H1 (cell line): ENCODE measurements around the gene CSNK1D. TPM values are rescaled to one million over a fixed set of nuclear protein-coding genes. Genes with fewer than 3 reads are reported as not detected.

Experiments used
- CTCF ChIA-PET: fragments of 300-600 bp; sonication (Branson Sonifier 250); formaldehyde crosslinking; loops from one replicate; lab custom pipeline; 2021; ENCODE audit not compliant: partially characterized antibody; lab: Charles Lee
- POLR2A ChIA-PET: fragments of 300-600 bp; sonication (Branson Sonifier 250); formaldehyde crosslinking; loops from one replicate; lab custom pipeline; 2021; ENCODE audit warnings: inconsistent platforms; ENCODE audit not compliant: partially characterized antibody; lab: Charles Lee
- DNase-seq, 2 experiments: peaks; one replicate each; pipeline versions ENCODE4 v3.0.0 to v3.0.0-alpha.2; 2010 to 2022; ENCODE audit warnings: low spot score in 2 of 2, low read depth in 1 of 2, mixed read lengths in 1 of 2
- FAIRE-seq: peaks from 2 replicates; lab custom pipeline; 2011; peaks lifted over from hg19 to GRCh38; lab: Jason Lieb, UNC
- H2AFZ ChIP-seq: 2 replicates; pipeline ENCODE4 v1.8.1; 2012; ENCODE audit warnings: low read length, inconsistent platforms
- H2AK5ac ChIP-seq: 2 replicates; pipeline ENCODE4 v1.6.1; 2013; ENCODE audit warnings: low read depth, low read length
- H2BK120ac ChIP-seq: replicated peaks from 2 replicates; pipeline ENCODE3; 2013; ENCODE audit warnings: low read depth, low read length, inconsistent platforms
- H2BK12ac ChIP-seq: 2 replicates; pipeline ENCODE4 v1.6.1; 2013; ENCODE audit warnings: low read depth, low read length
- H2BK15ac ChIP-seq: 2 replicates; pipeline ENCODE4 v1.6.1; 2013; ENCODE audit warnings: low read length
- H2BK20ac ChIP-seq: 2 replicates; pipeline ENCODE4 v1.6.1; 2013; ENCODE audit warnings: low read length
- H2BK5ac ChIP-seq: 2 replicates; pipeline ENCODE4 v1.6.1; 2013; ENCODE audit warnings: low read depth, low read length
- H3K14ac ChIP-seq: 2 replicates; pipeline ENCODE4 v1.6.1; 2013; ENCODE audit warnings: inconsistent platforms; ENCODE audit not compliant: insufficient read length
- H3K18ac ChIP-seq: 2 replicates; pipeline ENCODE4 v1.6.1; 2013; ENCODE audit warnings: low read length; ENCODE audit errors: extremely low read depth
- H3K23ac ChIP-seq: 2 replicates; pipeline ENCODE4 v1.6.1; 2013; ENCODE audit warnings: inconsistent platforms; ENCODE audit not compliant: insufficient read length
- H3K23me2 ChIP-seq: 2 replicates; pipeline ENCODE4 v1.6.1; 2013; ENCODE audit warnings: low read depth, low read length
- H3K27ac ChIP-seq: 2 replicates; pipeline ENCODE4 v1.6.1; 2011; ENCODE audit warnings: low read depth, low read length, inconsistent platforms
- H3K27me3 ChIP-seq, 4 experiments: replicated peaks in 1 of 4; 1 replicate in 1 of 4; 2 replicates in 3 of 4; pipeline versions ENCODE4 v1.6.1 to v1.8.1; 2011 to 2013; ENCODE audit warnings: low read length in 3 of 4, mild to moderate bottlenecking in 3 of 4, inconsistent platforms in 2 of 4, mixed read lengths in 2 of 4, moderate library complexity in 1 of 4; ENCODE audit not compliant: control insufficient read depth in 3 of 4, insufficient read depth in 3 of 4; ENCODE audit errors: extremely low read depth in 1 of 4
- H3K36me3 ChIP-seq, 4 experiments: 2 replicates each; pipeline versions ENCODE4 v1.6.1 to v1.8.1; 2011 to 2013; ENCODE audit warnings: mild to moderate bottlenecking in 4 of 4, low read length in 3 of 4, moderate library complexity in 2 of 4, control low read depth in 1 of 4, inconsistent platforms in 1 of 4; ENCODE audit not compliant: insufficient read depth in 4 of 4, control insufficient read depth in 2 of 4
- H3K4ac ChIP-seq: replicated peaks from 2 replicates; pipeline ENCODE3; 2013; ENCODE audit warnings: low read length, low read depth, mixed read lengths, inconsistent platforms; ENCODE audit not compliant: insufficient read length
- H3K4me1 ChIP-seq, 4 experiments: replicated peaks in 1 of 4; 1 replicate in 1 of 4; 2 replicates in 3 of 4; pipeline versions ENCODE4 v1.6.1 to v1.8.1; 2011 to 2013; ENCODE audit warnings: low read length in 3 of 4, inconsistent platforms in 2 of 4, mixed read lengths in 1 of 4; ENCODE audit not compliant: insufficient read depth in 4 of 4, control insufficient read depth in 3 of 4
- H3K4me2 ChIP-seq, 2 experiments: 2 replicates each; pipeline versions ENCODE4 v1.6.1 to v1.8.1; 2011 to 2013; ENCODE audit warnings: low read depth in 2 of 2, low read length in 2 of 2, control low read depth in 1 of 2, inconsistent platforms in 1 of 2, mild to moderate bottlenecking in 1 of 2; ENCODE audit not compliant: insufficient read depth in 1 of 2
- H3K4me3 ChIP-seq, 4 experiments: fragments of 200-600, 300-600 bp in 1 of 4; sonication (generic), shearing (Covaris generic), sonication (Bioruptor Twin) in 1 of 4; 2 replicates each; pipeline versions ENCODE4 v1.5.1 to v1.8.1; 2011 to 2016; ENCODE audit warnings: low read length in 4 of 4, low read depth in 3 of 4, control low read depth in 2 of 4, inconsistent platforms in 2 of 4, mild to moderate bottlenecking in 2 of 4, mixed read lengths in 1 of 4, moderate library complexity in 1 of 4; ENCODE audit not compliant: insufficient read depth in 2 of 4; ENCODE audit errors: extremely low read depth in 1 of 4
- H3K56ac ChIP-seq: replicated peaks from 2 replicates; pipeline ENCODE3; 2013; ENCODE audit warnings: low read depth, mild to moderate bottlenecking, mixed read lengths, low read length, inconsistent platforms; ENCODE audit not compliant: insufficient read length
- H3K79me1 ChIP-seq: 2 replicates; pipeline ENCODE4 v1.6.1; 2013; ENCODE audit warnings: low read depth, low read length, control low read depth
- H3K79me2 ChIP-seq, 2 experiments: 2 replicates each; pipeline versions ENCODE4 v1.6.1 to v1.8.1; 2012 to 2013; ENCODE audit warnings: low read length in 2 of 2, mild to moderate bottlenecking in 2 of 2, inconsistent platforms in 1 of 2; ENCODE audit not compliant: insufficient read depth in 2 of 2, control insufficient read depth in 1 of 2
- H3K9ac ChIP-seq, 4 experiments: replicated peaks in 1 of 4; 1 replicate in 1 of 4; 2 replicates in 3 of 4; pipeline versions ENCODE4 v1.6.1 to v1.8.1; 2011 to 2013; ENCODE audit warnings: low read depth in 3 of 4, low read length in 3 of 4, control low read depth in 2 of 4, mild to moderate bottlenecking in 2 of 4, moderate library complexity in 2 of 4, inconsistent platforms in 1 of 4; ENCODE audit errors: extremely low read depth in 1 of 4
- H3K9me3 ChIP-seq, 2 experiments: 2 replicates each; pipeline versions ENCODE4 v1.6.1 to v1.8.1; 2012 to 2013; ENCODE audit warnings: mild to moderate bottlenecking in 2 of 2, moderate library complexity in 2 of 2, control low read depth in 1 of 2, inconsistent platforms in 1 of 2, low read depth in 1 of 2, low read length in 1 of 2, mixed read lengths in 1 of 2; ENCODE audit not compliant: insufficient read depth in 2 of 2
- H4K20me1 ChIP-seq, 2 experiments: replicated peaks in 1 of 2; 2 replicates each; pipeline versions ENCODE3 to v1.8.1; 2011 to 2013; ENCODE audit warnings: inconsistent platforms in 2 of 2, low read length in 2 of 2, mild to moderate bottlenecking in 1 of 2; ENCODE audit not compliant: insufficient read depth in 2 of 2, control insufficient read depth in 1 of 2
- H4K5ac ChIP-seq: 2 replicates; pipeline ENCODE4 v1.6.1; 2013; ENCODE audit warnings: low read length, low read depth, mixed read lengths, inconsistent platforms; ENCODE audit not compliant: insufficient read length
- H4K8ac ChIP-seq: 2 replicates; pipeline ENCODE4 v1.8.0; 2013; ENCODE audit warnings: mild to moderate bottlenecking, moderate library complexity, low read length, inconsistent platforms; ENCODE audit not compliant: insufficient read depth; ENCODE audit errors: extremely low read depth
- H4K91ac ChIP-seq: replicated peaks from 2 replicates; pipeline ENCODE3; 2013; ENCODE audit warnings: low read length, mixed read lengths, inconsistent platforms; ENCODE audit not compliant: insufficient read length
- BACH1 ChIP-seq: IDR thresholded peaks from 2 replicates; pipeline ENCODE4 v1.6.1; 2012; ENCODE audit warnings: low read length, improper control_type of control experiment
- BRCA1 ChIP-seq: IDR thresholded peaks from 2 replicates; pipeline ENCODE4 v1.6.1; 2012; ENCODE audit warnings: low read depth, low read length, improper control_type of control experiment
- GABPA ChIP-seq: IDR thresholded peaks from 2 replicates; pipeline ENCODE4 v1.6.1; 2011; ENCODE audit warnings: mild to moderate bottlenecking, low read length, moderate library complexity, borderline replicate concordance; ENCODE audit not compliant: insufficient read depth
- RAD21 ChIP-seq, 2 experiments: IDR thresholded peaks in 1 of 2; conservative IDR thresholded peaks in 1 of 2; 2 replicates each; pipeline ENCODE4 v1.6.1; 2011; ENCODE audit warnings: low read depth in 2 of 2, low read length in 2 of 2, improper control_type of control experiment in 1 of 2, inconsistent platforms in 1 of 2, mild to moderate bottlenecking in 1 of 2, moderate library complexity in 1 of 2
- WGBS, 2 experiments: shearing (Covaris generic) in 1 of 2; methylation state at CpG; one replicate each; pipeline versions ENCODE4 v1.1.6 to v1.1.7; 2013 to 2015; ENCODE audit warnings: low lambda C conversion rate in 2 of 2, mixed read lengths in 2 of 2, inconsistent platforms in 1 of 2, low coverage in 1 of 2, missing lambda C conversion rate in 1 of 2; ENCODE audit not compliant: insufficient replicate concordance in 2 of 2, insufficient coverage in 1 of 2, insufficient read length in 1 of 2; ENCODE audit errors: extremely low coverage in 1 of 2, missing lambda C conversion rate in 1 of 2; 5-methylcytosine and 5-hydroxymethylcytosine counted together
- polyA plus RNA-seq, 7 experiments: library from polyadenylated mRNA; depleted of rRNA in 3 of 7; stranded (reverse) in 5 of 7; unstranded in 2 of 7; fragments of >200 nt in 5 of 7; fragments of 200-250 nt in 2 of 7; gene quantifications; 1 replicate in 5 of 7; 2 replicates in 1 of 7; 4 replicates in 1 of 7; pipeline versions ENCODE4 v1.2.1 to v1.2.3, GENCODE V29; 2011 to 2013; ENCODE audit warnings: missing spikeins in 2 of 7, mixed read lengths in 2 of 7
- total RNA-seq: library from RNA; stranded (reverse); fragmentation: NEBNext Ultra II Directional; extraction: Animal tissue kit (Norgen Biotek cat#: 25700); gene quantifications from 2 replicates; pipeline ENCODE4 v1.2.1, GENCODE V29; 2021
- TF ChIP-seq, protein P1 (sequence below): IDR thresholded peaks from 2 replicates; pipeline ENCODE4 v1.6.1; 2011; ENCODE audit warnings: low read length, improper control_type of control experiment

CSNK1D gene
- total and polyA plus RNA-seq, 2 of the 8 experiments (the other 6 are each of a cell fraction or from before 2014, with no cell fraction given) = 73.5 to 103 TPM

- H3K27me3 ChIP-seq = peaks cover 25 to 44% (median 40%) of the 10 kb centered on the region in 4 experiments
- H2AFZ ChIP-seq = no peak overlapping the region
- H4K20me1 ChIP-seq = peaks cover 5 to 14% of the 10 kb centered on the region in 2 experiments
- H3K14ac ChIP-seq = no peak overlapping the region
- no peak overlapping the region for H3K23ac ChIP-seq
- no peak overlapping the region for H3K9ac ChIP-seq
- H3K23me2 ChIP-seq = peaks cover 6% of the 10 kb centered on the region; the same call in 1 of the 2 replicates
- DNase-seq = no peak
- H3K56ac ChIP-seq = no peak overlapping the region
- H3K79me2 ChIP-seq = no peaks in the 10 kb centered on the region
- TF ChIP-seq BRCA1 (no peak), GABPA (no peak), RAD21 (IDR thresholded peaks at IDR 0.05 in 1 of 2, conservative IDR thresholded peaks at IDR 0.05 in 1 of 2; ENCODE audit: low read depth in 2 of 2, low read length in 2 of 2) (no peak), BACH1 (no peak)
- TF ChIP-seq, protein P1, sequence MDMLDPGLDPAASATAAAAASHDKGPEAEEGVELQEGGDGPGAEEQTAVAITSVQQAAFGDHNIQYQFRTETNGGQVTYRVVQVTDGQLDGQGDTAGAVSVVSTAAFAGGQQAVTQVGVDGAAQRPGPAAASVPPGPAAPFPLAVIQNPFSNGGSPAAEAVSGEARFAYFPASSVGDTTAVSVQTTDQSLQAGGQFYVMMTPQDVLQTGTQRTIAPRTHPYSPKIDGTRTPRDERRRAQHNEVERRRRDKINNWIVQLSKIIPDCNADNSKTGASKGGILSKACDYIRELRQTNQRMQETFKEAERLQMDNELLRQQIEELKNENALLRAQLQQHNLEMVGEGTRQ = no peak
- H2AK5ac ChIP-seq = no peak overlapping the region
- H2BK12ac ChIP-seq = no peak overlapping the region
- 81% methylated on average over 18 of the region's 24 CpGs; no CpG with 5 or more reads in 1 of the 2 experiments for WGBS, 2 experiments
- H4K5ac ChIP-seq = no peak overlapping the region
- no peak overlapping the region for H3K4me3 ChIP-seq
- H2BK5ac ChIP-seq = peak overlapping the region; percentile 16; the same call in 1 of the 2 replicates
- H2BK15ac ChIP-seq = no peak overlapping the region
- POLR2A ChIA-PET = interaction anchor here (0.5 to 1.5 kb wide), 3 partner anchors 11 to 241 kb away, joined by 4 read pairs; no protein-coding TSS in a partner anchor
- H3K4me2 ChIP-seq = no peak overlapping the region
- no peak overlapping the region for H4K91ac ChIP-seq
- no peaks in the 10 kb centered on the region; the same call in 1 of the 2 replicates for H3K79me1 ChIP-seq
- no peak overlapping the region for H3K18ac ChIP-seq
- no peak overlapping the region for H3K4ac ChIP-seq
- peaks cover 0 to 11% (median 1%) of the 10 kb centered on the region in 4 experiments; a peak in 2 of 7 replicates for H3K4me1 ChIP-seq
- no peak overlapping the region for H3K27ac ChIP-seq
- no peak overlapping the region for H2BK20ac ChIP-seq
- no peak overlapping the region; the same call in 1 of the 2 replicates for H4K8ac ChIP-seq
- CTCF ChIA-PET = interaction anchor here (0.6 to 1.7 kb wide), 4 partner anchors 10 to 136 kb away, joined by 3 to 6 read pairs (median 4); no protein-coding TSS in a partner anchor
- FAIRE-seq = no peak
- no peaks in the 10 kb centered on the region; a peak in 1 of 8 replicates for H3K36me3 ChIP-seq
- no peaks in the 10 kb centered on the region for H3K9me3 ChIP-seq
- H2BK120ac ChIP-seq = no peak overlapping the region
Observed at GRCh38 chr17:82225368-82226029, 48.0 kb downstream of the CSNK1D start.
